Calu3 (cell line): ENCODE results near the gene PDZD7. TPM values are rescaled to one million over a fixed set of nuclear protein-coding genes. Genes with fewer than 3 reads are reported as not detected.

Source experiments
- BruUV-seq: library from RNA; stranded (reverse); fragments of 400-500 nt; replicated peaks from 2 replicates; lab custom pipeline; 2021; lab: Mats Ljungman, UMichigan
- CTCF ChIA-PET: fragments of 300-600 bp; sonication (Branson Sonifier 250); formaldehyde crosslinking; loops from one replicate; lab custom pipeline; 2022; ENCODE audit warnings: antibody characterized with exemption; lab: Charles Lee
- DNase-seq: peaks from one replicate; pipeline ENCODE4 v3.0.0; 2022
- H3K27ac Mint-ChIP-seq: one replicate; pipeline ENCODE4 v1.8.0; 2022; ENCODE audit warnings: mixed read lengths; ENCODE audit not compliant: unreplicated experiment
- H3K27me3 Mint-ChIP-seq: one replicate; pipeline ENCODE4 v1.8.0; 2022; ENCODE audit warnings: mixed read lengths; ENCODE audit not compliant: unreplicated experiment
- H3K36me3 Mint-ChIP-seq: one replicate; pipeline ENCODE4 v1.8.0; 2022; ENCODE audit warnings: mild to moderate bottlenecking, moderate library complexity, mixed read lengths; ENCODE audit not compliant: insufficient read depth, unreplicated experiment
- H3K4me1 Mint-ChIP-seq: one replicate; pipeline ENCODE4 v1.8.0; 2022; ENCODE audit warnings: mild to moderate bottlenecking, low read depth, mixed read lengths; ENCODE audit not compliant: unreplicated experiment
- H3K4me3 Mint-ChIP-seq: one replicate; pipeline ENCODE4 v1.8.0; 2022; ENCODE audit warnings: mild to moderate bottlenecking, low read depth, moderate library complexity, mixed read lengths; ENCODE audit not compliant: unreplicated experiment
- H3K9me3 Mint-ChIP-seq: one replicate; pipeline ENCODE4 v1.8.0; 2022; ENCODE audit warnings: low read depth, mixed read lengths; ENCODE audit not compliant: unreplicated experiment
- intact Hi-C: fragments of 100-400 bp; cut with micrococcal nuclease; formaldehyde crosslinking; loops from one replicate; pipeline ENCODE4 v1.10.0; 2022; ENCODE audit not compliant: unreplicated experiment
- total RNA-seq: library from RNA; stranded (reverse); gene quantifications from 2 replicates; pipeline ENCODE4 v1.2.3, GENCODE V29; 2022
- TF ChIP-seq, protein P1 (sequence below): fragments of 200-600 bp; IDR thresholded peaks from one replicate; pipeline ENCODE4 v1.8.0; 2022; ENCODE audit warnings: antibody characterized with exemption; ENCODE audit not compliant: unreplicated experiment

Gene PDZD7
- total RNA-seq, 1 experiment from 2014 or later = 1.3 TPM

DNA sequence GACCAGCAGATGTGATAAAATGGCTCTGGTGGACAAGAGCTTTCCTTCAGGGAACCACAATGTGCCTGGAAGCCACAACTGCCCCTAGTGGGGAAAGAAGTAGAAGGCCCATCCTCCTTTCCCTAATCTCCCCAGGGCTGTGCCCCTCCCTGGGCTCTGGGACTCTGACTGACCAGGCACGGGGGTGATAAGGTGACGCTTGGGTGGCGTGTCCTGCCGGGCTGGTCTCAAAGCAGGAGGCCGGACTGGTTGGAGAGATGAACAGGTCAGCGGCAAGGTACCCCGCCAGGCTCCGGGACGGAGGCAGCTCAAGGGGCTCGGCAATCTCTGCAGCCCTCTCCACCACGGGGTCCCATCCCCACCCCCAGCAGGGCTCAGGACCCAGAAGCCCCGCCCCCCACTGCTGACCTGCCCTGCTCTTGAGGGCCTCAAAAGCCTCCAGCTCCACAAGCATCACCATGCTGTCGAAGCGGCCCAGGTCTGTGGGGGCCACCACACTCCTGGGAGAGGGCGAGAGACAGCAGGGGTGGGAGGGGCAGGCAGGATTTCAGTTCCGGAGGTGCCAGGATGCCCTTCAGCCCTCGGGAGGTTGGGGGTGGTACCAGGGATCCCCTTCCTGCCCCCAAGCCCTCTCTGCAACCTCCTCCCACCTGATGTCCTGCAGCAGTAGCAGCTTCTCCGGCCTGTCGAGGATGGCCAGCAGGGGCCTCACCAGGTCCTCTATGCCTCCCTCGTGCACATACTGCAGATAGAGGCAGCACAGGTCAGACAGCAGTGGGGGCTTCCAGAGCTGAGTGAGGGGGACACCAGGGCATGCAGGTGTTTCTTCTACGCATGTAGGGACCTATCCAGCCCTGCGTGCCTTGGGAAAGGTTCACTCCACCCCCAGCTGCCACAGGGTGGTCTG lies 19.2 kb downstream of the PDZD7 start:
- DNase-seq = peak; percentile 38
- H3K27ac Mint-ChIP-seq = no peak overlapping the region
- TF ChIP-seq, protein P1, sequence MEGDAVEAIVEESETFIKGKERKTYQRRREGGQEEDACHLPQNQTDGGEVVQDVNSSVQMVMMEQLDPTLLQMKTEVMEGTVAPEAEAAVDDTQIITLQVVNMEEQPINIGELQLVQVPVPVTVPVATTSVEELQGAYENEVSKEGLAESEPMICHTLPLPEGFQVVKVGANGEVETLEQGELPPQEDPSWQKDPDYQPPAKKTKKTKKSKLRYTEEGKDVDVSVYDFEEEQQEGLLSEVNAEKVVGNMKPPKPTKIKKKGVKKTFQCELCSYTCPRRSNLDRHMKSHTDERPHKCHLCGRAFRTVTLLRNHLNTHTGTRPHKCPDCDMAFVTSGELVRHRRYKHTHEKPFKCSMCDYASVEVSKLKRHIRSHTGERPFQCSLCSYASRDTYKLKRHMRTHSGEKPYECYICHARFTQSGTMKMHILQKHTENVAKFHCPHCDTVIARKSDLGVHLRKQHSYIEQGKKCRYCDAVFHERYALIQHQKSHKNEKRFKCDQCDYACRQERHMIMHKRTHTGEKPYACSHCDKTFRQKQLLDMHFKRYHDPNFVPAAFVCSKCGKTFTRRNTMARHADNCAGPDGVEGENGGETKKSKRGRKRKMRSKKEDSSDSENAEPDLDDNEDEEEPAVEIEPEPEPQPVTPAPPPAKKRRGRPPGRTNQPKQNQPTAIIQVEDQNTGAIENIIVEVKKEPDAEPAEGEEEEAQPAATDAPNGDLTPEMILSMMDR = peak; percentile 49

DNA sequence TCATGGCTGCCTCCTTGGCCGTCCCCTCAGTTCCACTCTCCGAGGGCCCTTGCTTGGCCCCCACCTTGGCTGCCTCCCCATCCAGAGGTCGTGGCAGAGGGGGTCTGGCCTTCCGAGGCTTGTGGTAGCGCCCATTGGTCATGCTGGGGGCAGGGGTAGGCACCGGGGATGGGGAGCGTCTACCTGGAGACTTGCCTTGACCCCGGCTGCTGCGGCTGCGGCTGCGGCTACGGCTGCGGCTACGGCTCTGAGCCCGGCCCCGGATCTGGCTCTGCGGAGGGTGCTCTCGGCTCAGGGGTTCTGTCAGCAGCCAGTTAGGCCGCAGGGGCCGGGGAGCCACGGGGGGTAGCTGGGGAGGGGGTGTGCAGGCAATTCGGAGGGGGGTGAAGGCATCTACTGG lies 20.6 kb downstream of the PDZD7 start:
- no peak overlapping the region for H3K27ac Mint-ChIP-seq
- no peaks in the 10 kb centered on the region for H3K9me3 Mint-ChIP-seq
- H3K27me3 Mint-ChIP-seq = peaks cover 10% of the 10 kb centered on the region
- TF ChIP-seq, protein P1 = no peak
- no peaks in the 10 kb centered on the region for H3K36me3 Mint-ChIP-seq
- CTCF ChIA-PET = no interaction called here
- no peak overlapping the region for H3K4me3 Mint-ChIP-seq
- DNase-seq = no peak
- BruUV-seq = no TSS peak
- H3K4me1 Mint-ChIP-seq = peaks cover 10% of the 10 kb centered on the region
- intact Hi-C loops = loop anchor here (5.0 kb wide), 1 partner anchor 43 kb away; the partner anchor contains the start of gene SEMA4G

More for the DNA sequence above, 19.2 kb downstream of the PDZD7 start:
- H3K9me3 Mint-ChIP-seq = no peaks in the 10 kb centered on the region
- peaks cover 24% of the 10 kb centered on the region for H3K27me3 Mint-ChIP-seq
- CTCF ChIA-PET = interaction anchor here (0.8 to 1.6 kb wide), 6 partner anchors 12 to 558 kb away, joined by 3 to 10 read pairs (median 4); partner anchors contain the start of genes LZTS2, PDZD7 and SFXN3
- intact Hi-C loops = loop anchor here (2.0 to 5.0 kb wide), 2 partner anchors 15 to 44 kb away; partner anchors contain the start of gene SEMA4G
- no peaks in the 10 kb centered on the region for H3K36me3 Mint-ChIP-seq
- BruUV-seq = no TSS peak
- H3K4me1 Mint-ChIP-seq = peaks cover 10% of the 10 kb centered on the region
- H3K4me3 Mint-ChIP-seq = no peak overlapping the region

DNA sequence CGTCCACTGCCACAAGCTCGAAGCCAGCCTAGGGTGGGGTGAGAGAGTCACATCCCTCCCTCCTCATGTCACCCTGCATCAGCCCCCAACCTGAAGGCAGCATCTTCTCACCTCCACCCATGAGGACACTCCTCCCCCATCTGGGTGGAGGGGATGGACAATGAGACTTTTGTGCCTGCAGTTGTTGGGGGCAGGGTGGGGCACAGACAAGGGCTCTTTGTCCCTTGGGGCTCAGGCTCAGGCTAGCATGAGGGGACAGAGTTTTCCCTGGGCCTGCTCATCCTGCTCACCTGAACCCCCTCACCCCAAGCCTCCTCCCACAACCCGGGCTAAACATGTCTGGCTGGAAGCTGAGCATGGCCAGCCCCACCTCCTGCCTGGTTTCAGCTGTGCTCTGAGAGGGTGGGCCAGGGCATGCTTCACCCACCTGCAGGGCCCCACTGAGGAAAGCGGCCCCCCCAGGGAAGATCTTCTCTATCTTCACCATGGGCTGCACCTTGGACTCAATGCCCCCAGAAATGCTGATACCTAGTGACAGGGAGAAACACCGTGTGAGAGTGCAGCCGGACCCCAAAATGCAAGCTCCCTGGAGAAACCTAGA lies 22.0 kb downstream of the PDZD7 start:
- Mint-ChIP-seq H3K27me3 (no peaks in the 10 kb centered on the region), H3K27ac (no peak overlapping the region), H3K4me3 (no peak overlapping the region), H3K4me1 (peaks cover 10% of the 10 kb centered on the region), H3K9me3 (no peaks in the 10 kb centered on the region), H3K36me3 (no peaks in the 10 kb centered on the region)
- BruUV-seq = no TSS peak
- TF ChIP-seq, protein P1 = no peak
- peak; percentile 50 for DNase-seq
- intact Hi-C loops = no loop called here
- CTCF ChIA-PET = no interaction called here

DNA sequence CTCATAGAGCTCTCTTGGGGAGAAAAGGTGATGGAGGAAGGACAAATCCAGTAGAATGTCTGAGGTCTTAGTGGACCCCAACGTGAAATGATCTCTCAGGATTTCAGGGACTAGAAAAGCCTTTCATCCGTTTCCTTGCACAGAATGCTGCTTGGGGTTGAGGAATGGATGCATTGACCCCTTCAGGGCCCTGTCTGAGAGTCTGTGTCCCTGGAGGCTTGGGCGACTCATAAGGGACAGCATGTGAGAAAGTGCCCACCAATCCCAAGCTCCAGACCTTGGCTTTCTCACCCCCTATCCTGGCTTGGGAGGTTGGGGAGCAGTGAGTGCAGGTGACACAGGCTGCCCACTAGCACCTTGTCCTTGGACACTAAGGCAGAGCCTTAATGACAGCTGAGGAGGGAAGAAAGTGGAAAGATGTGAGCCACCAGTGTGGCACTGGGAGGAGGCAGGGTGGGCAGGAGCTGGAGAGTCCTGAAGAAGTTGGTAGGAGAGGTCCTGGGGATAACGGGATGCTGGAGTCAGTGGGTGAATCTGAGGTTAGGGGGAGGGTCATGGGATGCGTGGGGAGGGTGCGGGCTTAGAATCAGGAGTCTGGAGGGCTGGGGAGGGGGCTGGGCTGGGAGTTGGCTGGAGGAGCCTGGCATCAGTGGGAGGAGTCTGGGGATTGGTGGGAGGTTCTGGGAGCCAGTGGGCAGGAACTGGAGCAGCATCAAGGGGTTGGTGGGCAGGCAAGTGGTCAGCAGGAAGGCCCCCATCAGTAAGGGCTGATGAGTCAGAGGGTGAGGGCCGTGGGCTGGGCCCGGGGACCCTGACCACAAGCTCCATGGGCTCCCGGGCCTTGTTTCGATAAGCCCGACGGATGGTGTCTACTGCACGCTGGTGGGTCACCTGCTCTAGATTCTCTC lies 22.8 kb downstream of the PDZD7 start:
- no peaks in the 10 kb centered on the region for H3K36me3 Mint-ChIP-seq
- BruUV-seq = no TSS peak
- no peak overlapping the region for H3K4me3 Mint-ChIP-seq
- intact Hi-C loops = no loop called here
- H3K9me3 Mint-ChIP-seq = no peaks in the 10 kb centered on the region
- peaks cover 5% of the 10 kb centered on the region for H3K4me1 Mint-ChIP-seq
- DNase-seq = no peak
- no peak overlapping the region for H3K27ac Mint-ChIP-seq
- no peaks in the 10 kb centered on the region for H3K27me3 Mint-ChIP-seq
- TF ChIP-seq, protein P1 = no peak
- CTCF ChIA-PET = no interaction called here
